Forelimb muscle (tissue), 1 donor: ENCODE results near the gene MMP2. TPM values are rescaled to one million over a fixed set of nuclear protein-coding genes. Genes with fewer than 3 reads are reported as not detected.
A peak's percentile ranks its signal among the peaks of the same experiment; 100 is the strongest.

Experiments used
- DNase-seq: peaks from one replicate; pipeline ENCODE4 v3.0.0-alpha.2; 2013; ENCODE audit warnings: low read depth
- polyA plus RNA-seq: library from polyadenylated mRNA; unstranded; fragments of 120-200 nt; gene quantifications from one replicate; pipeline ENCODE4 v1.2.1, GENCODE V29; 2013; ENCODE audit not compliant: insufficient read length

The MMP2 gene
- polyA plus RNA-seq, 1 donor: 440 TPM

- DNase-seq: peak; percentile 91
These were observed 16.0 kb downstream of the MMP2 start for GRCh38 chr16:55494994-55495421.

DNA sequence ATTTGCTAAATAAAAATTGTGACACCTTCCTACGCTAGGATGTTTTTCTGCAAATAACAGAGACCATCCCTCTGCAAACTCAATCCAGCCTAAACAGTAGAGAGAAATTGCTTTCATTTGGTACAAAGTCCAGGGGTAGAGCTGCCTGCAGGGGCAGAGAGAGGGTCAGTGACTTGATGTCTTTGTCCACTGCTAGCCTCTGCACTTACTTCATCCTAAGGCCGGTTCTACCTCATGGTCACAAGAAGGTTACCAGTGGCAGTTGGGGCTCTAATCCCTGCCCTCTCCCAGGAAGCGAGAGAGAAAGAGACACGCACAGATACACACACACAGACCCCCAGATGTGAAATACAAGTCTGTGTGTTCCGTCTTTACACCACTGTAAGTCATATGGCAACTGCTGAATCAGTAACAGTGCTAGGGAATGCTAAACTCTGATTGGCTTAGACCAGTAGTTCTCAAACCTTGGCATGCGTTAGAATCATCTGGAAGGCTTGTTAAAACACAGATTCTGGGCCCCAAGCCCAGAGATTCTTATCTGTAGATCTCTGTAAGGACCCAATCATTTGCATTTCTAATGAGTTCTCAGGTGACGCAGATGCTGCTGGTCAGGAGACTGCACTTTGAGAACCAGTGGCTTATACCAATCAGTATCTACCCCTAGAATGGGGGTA, 16.8 kb downstream of the MMP2 start:
- DNase-seq: no peak

- no peak for DNase-seq
These were observed 17.6 kb downstream of the MMP2 start for GRCh38 chr16:55496509-55497145.

GRCh38 chr16:55497558-55497957, 18.6 kb downstream of the MMP2 start:
- no peak for DNase-seq

DNA sequence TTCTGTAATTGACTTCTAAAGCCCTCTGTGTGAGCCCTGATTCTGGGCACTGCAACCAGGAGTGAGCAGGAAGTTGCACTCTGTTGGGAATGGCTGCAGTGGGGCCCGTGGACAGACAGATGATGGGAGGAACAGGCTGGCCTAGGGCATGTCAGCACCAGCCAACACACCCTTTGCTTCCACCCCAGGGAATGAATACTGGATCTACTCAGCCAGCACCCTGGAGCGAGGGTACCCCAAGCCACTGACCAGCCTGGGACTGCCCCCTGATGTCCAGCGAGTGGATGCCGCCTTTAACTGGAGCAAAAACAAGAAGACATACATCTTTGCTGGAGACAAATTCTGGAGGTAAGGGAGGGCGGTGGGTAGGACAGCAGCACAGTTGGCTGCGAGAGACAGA, 19.1 kb downstream of the MMP2 start:
- no peak for DNase-seq

DNA sequence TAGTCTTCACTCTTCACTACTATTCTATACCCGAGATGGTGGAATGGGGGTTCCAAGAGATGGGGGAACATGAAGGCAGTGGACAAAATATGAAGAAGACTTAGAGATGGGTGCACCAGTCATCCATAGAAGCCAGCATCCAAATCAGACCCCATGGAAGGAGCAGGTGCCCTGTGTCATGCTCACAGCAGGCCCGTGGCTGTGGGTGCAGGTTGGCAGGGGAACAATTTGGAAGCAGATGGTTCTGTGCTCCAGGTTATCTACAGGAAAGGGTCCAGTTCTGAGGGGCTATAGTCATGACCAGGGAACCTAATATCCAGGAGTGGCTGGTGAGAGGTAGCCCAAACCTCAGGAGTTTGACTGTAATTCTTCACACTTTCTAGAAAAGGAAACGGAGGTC, 20.3 kb downstream of the MMP2 start:
- no peak for DNase-seq

DNA sequence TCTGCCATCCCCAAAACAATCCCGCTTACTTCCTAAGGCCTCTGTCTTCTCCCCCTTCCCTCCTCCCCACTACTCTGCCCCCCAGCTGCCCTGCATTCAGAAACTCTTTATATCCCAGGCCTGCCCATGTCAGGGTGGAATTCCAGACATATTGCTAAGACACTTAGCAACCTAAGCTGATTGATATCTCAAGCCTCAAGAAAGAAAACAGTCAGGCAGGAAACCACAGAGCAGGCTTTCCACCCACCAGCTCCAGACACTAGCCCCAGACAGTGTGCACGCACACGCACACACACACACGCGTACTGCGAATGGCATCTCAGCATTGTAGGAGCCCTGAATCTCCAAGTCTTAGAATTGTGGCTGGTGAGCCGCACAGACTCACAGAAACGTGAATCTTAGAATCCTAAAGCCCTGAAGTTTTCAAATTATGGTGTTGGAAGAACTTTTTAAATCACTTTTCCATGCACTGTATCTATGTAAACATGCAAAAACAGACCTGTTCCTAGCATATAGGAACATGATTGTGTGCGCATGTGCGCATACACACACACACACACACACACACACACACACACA, 21.0 kb downstream of the MMP2 start:
- no peak for DNase-seq

- DNase-seq: no peak
These were observed 21.6 kb downstream of the MMP2 start for GRCh38 chr16:55500530-55501011.

DNA sequence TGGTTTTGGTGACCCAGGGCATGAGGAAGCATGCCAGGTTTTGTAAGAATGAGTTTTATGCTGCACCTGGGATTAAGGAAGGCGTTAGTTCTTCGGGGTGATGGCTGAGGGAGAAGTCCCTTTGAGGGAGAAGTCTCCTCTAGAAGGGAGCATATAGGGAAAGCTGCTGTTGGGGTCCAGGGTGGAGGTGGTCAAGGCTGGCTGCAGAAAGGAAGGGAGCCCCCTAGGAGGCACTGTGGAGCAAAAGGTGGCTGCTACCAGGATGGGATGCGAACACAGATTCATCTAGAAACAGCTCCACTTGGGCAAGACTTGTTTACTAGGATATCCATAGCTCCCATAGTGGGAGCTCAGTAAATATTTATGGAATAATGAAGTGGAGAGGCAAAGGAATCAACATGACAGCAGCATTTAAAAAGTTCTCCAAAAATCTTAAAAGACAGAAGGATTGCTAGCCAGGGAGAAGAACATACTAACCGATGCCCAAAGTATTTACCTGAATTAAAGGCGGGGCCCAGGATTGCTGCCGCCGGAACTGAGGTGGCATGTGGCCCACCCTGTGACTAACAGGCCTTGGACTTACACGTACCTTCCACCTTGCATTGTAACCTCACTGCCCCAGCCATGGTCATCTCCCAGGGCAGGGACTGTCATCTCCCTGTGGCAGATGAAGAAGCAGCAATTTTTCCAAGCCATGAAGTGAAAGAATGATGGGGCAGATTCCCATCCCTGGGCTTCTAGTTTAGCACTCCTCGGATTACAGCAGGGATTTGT, 22.7 kb downstream of the MMP2 start:
- no peak for DNase-seq

- peak; percentile 89 for DNase-seq
These were observed 23.9 kb downstream of the MMP2 start for GRCh38 chr16:55502801-55503366.

DNA sequence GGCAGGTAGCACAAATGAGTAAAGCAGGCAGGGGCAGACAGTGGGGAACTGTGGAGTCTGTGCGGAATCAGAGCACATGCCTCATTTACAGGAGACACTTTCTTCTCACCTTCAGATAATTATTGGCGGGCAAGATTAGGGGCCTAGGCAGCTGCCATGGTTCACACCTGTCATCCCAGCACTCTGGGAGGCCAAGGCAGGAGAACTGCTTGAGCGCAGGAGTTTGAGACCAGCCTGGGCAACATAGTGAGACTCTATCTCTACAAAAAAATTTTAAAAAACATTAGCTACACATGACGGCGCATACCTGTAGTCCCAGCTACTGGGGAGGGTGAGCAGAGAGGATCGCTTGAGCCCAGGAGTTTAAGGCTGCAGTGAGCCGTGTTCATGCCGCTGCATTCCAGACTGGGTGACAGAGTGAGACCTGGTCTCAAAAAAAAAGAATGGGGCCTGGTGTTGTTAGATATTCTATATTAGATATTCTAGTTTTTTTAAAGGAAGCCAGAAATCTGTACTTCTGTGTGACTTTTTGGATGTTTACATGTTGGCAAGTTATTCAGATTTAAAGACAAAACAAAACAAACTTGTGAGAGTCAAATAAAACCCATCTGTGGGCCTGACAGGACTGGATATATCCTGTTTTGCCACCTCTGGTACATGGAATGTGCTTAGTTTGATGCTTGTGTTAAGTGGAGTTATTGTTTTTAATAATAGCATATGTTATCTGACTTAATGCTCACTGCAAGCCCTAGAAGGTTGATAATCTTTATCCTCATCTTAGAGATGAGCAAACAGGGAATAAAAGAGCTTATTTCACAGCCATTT, 24.9 kb downstream of the MMP2 start:
- no peak for DNase-seq

DNA sequence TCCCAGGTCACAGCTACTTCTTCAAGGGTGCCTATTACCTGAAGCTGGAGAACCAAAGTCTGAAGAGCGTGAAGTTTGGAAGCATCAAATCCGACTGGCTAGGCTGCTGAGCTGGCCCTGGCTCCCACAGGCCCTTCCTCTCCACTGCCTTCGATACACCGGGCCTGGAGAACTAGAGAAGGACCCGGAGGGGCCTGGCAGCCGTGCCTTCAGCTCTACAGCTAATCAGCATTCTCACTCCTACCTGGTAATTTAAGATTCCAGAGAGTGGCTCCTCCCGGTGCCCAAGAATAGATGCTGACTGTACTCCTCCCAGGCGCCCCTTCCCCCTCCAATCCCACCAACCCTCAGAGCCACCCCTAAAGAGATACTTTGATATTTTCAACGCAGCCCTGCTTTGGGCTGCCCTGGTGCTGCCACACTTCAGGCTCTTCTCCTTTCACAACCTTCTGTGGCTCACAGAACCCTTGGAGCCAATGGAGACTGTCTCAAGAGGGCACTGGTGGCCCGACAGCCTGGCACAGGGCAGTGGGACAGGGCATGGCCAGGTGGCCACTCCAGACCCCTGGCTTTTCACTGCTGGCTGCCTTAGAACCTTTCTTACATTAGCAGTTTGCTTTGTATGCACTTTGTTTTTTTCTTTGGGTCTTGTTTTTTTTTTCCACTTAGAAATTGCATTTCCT, 26.5 kb downstream of the MMP2 start:
- no peak for DNase-seq

DNA sequence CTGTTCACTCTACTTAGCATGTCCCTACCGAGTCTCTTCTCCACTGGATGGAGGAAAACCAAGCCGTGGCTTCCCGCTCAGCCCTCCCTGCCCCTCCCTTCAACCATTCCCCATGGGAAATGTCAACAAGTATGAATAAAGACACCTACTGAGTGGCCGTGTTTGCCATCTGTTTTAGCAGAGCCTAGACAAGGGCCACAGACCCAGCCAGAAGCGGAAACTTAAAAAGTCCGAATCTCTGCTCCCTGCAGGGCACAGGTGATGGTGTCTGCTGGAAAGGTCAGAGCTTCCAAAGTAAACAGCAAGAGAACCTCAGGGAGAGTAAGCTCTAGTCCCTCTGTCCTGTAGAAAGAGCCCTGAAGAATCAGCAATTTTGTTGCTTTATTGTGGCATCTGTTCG, 27.1 kb downstream of the MMP2 start:
- DNase-seq: no peak

GRCh38 chr16:55506708-55507107, 27.7 kb downstream of the MMP2 start:
- DNase-seq: no peak

DNA sequence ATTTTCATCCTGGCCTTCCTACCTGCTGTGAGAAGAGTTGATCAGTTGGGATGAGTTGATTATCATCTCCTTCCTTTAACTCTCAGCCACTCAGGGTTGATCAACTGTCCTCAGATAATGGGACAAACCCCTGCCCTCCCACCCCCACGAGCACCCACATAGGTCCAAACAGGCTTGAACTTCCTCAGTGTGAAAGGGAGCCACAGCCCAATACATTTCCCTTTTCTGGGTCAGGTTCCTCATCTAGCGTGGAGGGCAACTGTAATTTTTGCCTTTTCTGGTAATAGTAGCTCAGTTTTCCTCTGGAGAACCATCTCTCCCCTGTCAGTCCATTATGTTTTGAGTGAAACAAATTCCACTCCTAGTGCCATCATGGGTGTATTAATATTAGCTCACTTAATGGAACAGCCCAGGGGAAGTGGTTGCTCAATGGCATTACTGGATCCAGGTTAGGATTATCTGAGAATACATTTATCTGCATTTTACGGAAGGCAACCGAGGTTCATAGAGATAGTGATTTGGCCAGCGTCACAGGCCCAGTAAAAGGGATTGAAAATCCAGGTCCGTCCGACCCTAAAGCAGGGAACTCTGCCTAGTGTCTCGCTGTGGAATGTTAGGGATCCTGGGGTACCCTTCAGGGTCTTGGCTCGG, 29.4 kb downstream of the MMP2 start:
- no peak for DNase-seq

DNA sequence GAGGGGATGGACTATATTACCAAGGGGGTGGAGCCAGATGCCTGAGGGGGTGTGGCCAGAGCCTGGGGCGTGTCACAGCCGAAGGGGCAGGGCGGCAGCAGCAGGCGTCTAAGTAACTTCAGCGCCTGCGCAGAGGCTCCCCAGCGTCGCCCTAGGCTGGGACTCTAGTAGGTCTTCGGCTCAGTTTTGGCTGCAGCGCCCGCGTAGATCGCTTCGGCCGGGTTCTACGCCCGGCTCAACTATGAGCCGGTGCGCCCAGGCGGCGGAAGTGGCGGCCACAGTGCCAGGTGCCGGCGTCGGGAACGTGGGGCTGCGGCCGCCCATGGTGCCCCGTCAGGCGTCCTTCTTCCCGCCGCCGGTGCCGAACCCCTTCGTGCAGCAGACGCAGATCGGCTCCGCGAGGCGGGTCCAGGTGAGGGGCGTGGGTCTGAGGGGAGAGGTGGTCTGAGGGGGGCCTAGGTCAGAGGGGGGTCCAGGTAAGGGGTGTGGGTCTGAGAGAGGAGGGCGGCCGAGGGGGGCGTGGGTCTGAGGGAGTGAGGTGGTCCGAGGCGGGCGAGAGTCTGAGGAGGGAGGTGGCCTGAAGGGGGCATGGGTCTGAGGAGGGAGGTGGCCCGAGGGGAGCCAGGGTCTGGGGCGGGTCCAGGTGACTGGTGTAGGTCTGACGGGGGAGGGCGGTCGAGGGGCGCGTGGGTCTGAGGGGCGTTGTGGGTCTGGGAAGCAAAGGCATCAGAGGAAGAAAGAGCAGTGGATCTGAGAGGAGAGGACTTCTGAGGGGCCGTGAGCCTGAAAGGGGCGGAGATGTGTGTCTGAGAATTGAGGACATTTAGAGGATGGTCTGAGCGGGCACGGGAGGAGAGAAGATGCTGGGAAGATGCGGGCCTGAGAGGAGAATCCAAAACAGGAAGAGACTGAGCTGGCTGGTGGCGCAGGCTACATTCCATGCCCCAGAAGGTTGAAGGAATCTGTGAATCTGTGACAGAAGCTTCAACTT, 30.2 kb downstream of the MMP2 start, which contains the start of gene LPCAT2:
LPCAT2 (plus strand) TSS at position 132 of the 991 bp plus-strand sequence; CDS start at position 242, 110 bp downstream.
- DNase-seq: peak; percentile 67

DNA sequence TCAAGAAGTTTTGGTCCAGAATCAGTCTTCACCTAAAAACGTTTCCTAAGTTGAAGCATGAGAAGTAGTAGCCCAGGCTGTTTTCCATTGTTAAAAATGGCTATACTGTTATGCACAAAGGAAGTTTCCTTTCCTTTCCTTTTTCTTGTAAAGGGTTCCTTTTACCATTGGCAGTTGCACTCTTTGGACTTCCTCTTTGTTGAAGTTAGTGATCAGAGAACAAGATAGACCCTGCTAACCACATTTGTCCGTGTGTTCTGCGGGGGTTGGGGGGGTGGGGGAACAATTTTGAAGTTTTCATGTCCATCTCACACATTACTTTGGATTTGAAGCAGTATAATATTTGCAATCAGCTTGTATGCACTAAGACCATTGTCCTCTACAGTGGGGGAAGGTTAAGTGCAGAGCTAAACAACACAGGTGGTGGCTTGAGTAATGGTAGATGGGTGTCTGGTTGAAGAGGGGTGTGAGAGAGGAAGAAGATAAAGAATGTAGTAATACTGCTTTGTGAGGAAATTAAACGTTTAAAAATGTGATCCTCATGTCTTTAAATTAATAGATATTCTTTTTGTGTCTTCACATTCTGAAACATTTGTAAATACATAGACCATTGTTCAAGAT, 31.3 kb downstream of the MMP2 start:
- DNase-seq: no peak

GRCh38 chr16:55512941-55513340, 33.9 kb downstream of the MMP2 start:
- DNase-seq: no peak
